ENCODE data around the gene PTX4.

Gene PTX4

GRCh38 chr16:1449201-1449788 is 39.4 kb downstream of the PTX4 start:
- TF ChIP-seq NFIC (IDR thresholded peaks at IDR 0.05), result no peak

- TF ChIP-seq ZBTB7A (IDR thresholded peaks at IDR 0.05; ENCODE audit: low read depth) (no peak), REST (IDR thresholded peaks at IDR 0.05; ENCODE audit: low read depth) (no peak)
Measured at GRCh38 chr16:1448536-1449116, 40.1 kb downstream of the PTX4 start.

GRCh38 chr16:1447965-1448364 is 40.8 kb downstream of the PTX4 start:
- TF ChIP-seq FOXM1 (IDR thresholded peaks at IDR 0.05; ENCODE audit: borderline replicate concordance, low read depth) (no peak), REST (IDR thresholded peaks at IDR 0.05; ENCODE audit: low read depth) (no peak), EGR1 (IDR thresholded peaks at IDR 0.05) (no peak), TAF1 (IDR thresholded peaks at IDR 0.05; ENCODE audit: low read depth) (no peak), ZBTB7A (IDR thresholded peaks at IDR 0.05; ENCODE audit: low read depth) (no peak), CEBPB (IDR thresholded peaks at IDR 0.05) (no peak), RAD21 (IDR thresholded peaks at IDR 0.05; ENCODE audit: low read depth) (no peak), NFIC (IDR thresholded peaks at IDR 0.05) (no peak), TEAD4 (IDR thresholded peaks at IDR 0.05) (no peak), TCF12 (IDR thresholded peaks at IDR 0.05; ENCODE audit: low read depth) (no peak), EP300 (IDR thresholded peaks at IDR 0.05; ENCODE audit: borderline replicate concordance) (no peak), CREB1 (IDR thresholded peaks at IDR 0.05; ENCODE audit: low read depth) (no peak), YY1 (IDR thresholded peaks at IDR 0.05; ENCODE audit: low read depth) (no peak), USF1 (IDR thresholded peaks at IDR 0.05) (no peak), MAX (IDR thresholded peaks at IDR 0.05) (no peak)

- no peak for TF ChIP-seq TEAD4 (IDR thresholded peaks at IDR 0.05)
- no peak for TF ChIP-seq TCF12 (IDR thresholded peaks at IDR 0.05; ENCODE audit: low read depth)
- no peak for TF ChIP-seq EGR1 (IDR thresholded peaks at IDR 0.05)
- no peak for TF ChIP-seq REST (IDR thresholded peaks at IDR 0.05; ENCODE audit: low read depth)
- no peak for TF ChIP-seq ZBTB7A (IDR thresholded peaks at IDR 0.05; ENCODE audit: low read depth)
- no peak for TF ChIP-seq TAF1 (IDR thresholded peaks at IDR 0.05; ENCODE audit: low read depth)
- TF ChIP-seq MAX (IDR thresholded peaks at IDR 0.05), result no peak
- no peak for TF ChIP-seq CEBPB (IDR thresholded peaks at IDR 0.05)
- TF ChIP-seq YY1 (IDR thresholded peaks at IDR 0.05; ENCODE audit: low read depth), result no peak
- no peak for TF ChIP-seq NFIC (IDR thresholded peaks at IDR 0.05)
- no peak for TF ChIP-seq FOXM1 (IDR thresholded peaks at IDR 0.05; ENCODE audit: borderline replicate concordance, low read depth)
- TF ChIP-seq CREB1 (IDR thresholded peaks at IDR 0.05; ENCODE audit: low read depth), result no peak
- TF ChIP-seq EP300 (IDR thresholded peaks at IDR 0.05; ENCODE audit: borderline replicate concordance), result no peak
- no peak for TF ChIP-seq USF1 (IDR thresholded peaks at IDR 0.05)
- TF ChIP-seq RAD21 (IDR thresholded peaks at IDR 0.05; ENCODE audit: low read depth), result no peak
Measured at GRCh38 chr16:1446296-1447080, 42.3 kb downstream of the PTX4 start.
